Transverse colon (tissue), 4 donors: ENCODE results near the gene NEK6. TPM values are rescaled to one million over a fixed set of nuclear protein-coding genes. Genes with fewer than 3 reads are reported as not detected.

Experiments used
- DNase-seq: peaks from one replicate; pipeline ENCODE4 v3.0.0-alpha.2; 2019
- H3K27ac ChIP-seq, 4 donors: fragments of 200-600 bp; sonication (generic); 2 replicates each; pipeline ENCODE4 v1.5.1; 2016 to 2018; ENCODE audit warnings: inconsistent platforms in 4 of 4
- H3K27me3 ChIP-seq: fragments of 200-600 bp; sonication (generic); 2 replicates; pipeline ENCODE4 v1.5.1; 2017; ENCODE audit warnings: inconsistent platforms
- H3K36me3 ChIP-seq, 4 donors: fragments of 200-600 bp; sonication (generic); 2 replicates each; pipeline ENCODE4 v1.5.1; 2017 to 2019; ENCODE audit warnings: inconsistent platforms in 4 of 4
- H3K4me1 ChIP-seq, 4 donors: fragments of 200-600 bp; sonication (generic); 2 replicates each; pipeline ENCODE4 v1.5.1; 2017 to 2020; ENCODE audit warnings: inconsistent platforms in 4 of 4
- H3K4me3 ChIP-seq, 4 donors: fragments of 200-600 bp; sonication (generic); 1 replicate in 1 of 4; 2 replicates in 3 of 4; pipeline versions ENCODE4 v1.5.1 to v1.6.1; 2017 to 2019; ENCODE audit warnings: inconsistent platforms in 4 of 4
- H3K9me3 ChIP-seq, 2 donors: fragments of 200-600 bp; sonication (generic); 2 replicates each; pipeline ENCODE4 v1.5.1; 2017 to 2019; ENCODE audit warnings: inconsistent platforms in 2 of 2
- CTCF ChIP-seq, 5 experiments: fragments of 200-600 bp in 3 of 5; fragments of 450-650 bp in 2 of 5; sonication (generic) in 3 of 5; IDR thresholded peaks; 1 replicate in 2 of 5; 2 replicates in 3 of 5; pipeline ENCODE4 v1.5.1; 2016 to 2017; ENCODE audit warnings: antibody characterized with exemption in 5 of 5, inconsistent platforms in 3 of 5, mild to moderate bottlenecking in 2 of 5, moderate library complexity in 1 of 5
- EP300 ChIP-seq: sonication (generic); formaldehyde crosslinking; IDR thresholded peaks from one replicate; pipeline ENCODE4 v1.6.1; 2017; ENCODE audit warnings: antibody characterized with exemption, low read depth
- POLR2A ChIP-seq: fragments of 450-650 bp; IDR thresholded peaks from one replicate; pipeline ENCODE4 v1.6.1; 2016; ENCODE audit warnings: antibody characterized with exemption, mild to moderate bottlenecking, moderate library complexity
- POLR2AphosphoS5 ChIP-seq, 3 donors: sonication (generic); formaldehyde crosslinking; IDR thresholded peaks; one replicate each; pipeline ENCODE4 v1.6.1; 2016; ENCODE audit warnings: antibody characterized with exemption in 3 of 3
- WGBS, 2 donors: methylation state at CpG; one replicate each; pipeline ENCODE4 v1.1.5; 2018; ENCODE audit warnings: low coverage in 1 of 2; 5-methylcytosine and 5-hydroxymethylcytosine counted together
- in situ Hi-C, 4 donors: fragments of 200-750 bp; cut with MboI; loops; one replicate each; pipeline versions ENCODE4 v1.15.0 to v1.15.1; 2017; ENCODE audit warnings: low sequenced_read_pairs in 3 of 4, low pct_ligation_motif_present in 1 of 4, low pct_unique_long_range_greater_than_20kb in 1 of 4
- intact Hi-C: fragments of 100-400 bp; cut with DNase I; formaldehyde crosslinking; loops from one replicate; pipeline ENCODE4 v1.15.1; 2023; ENCODE audit warnings: low total_unique reads
- total RNA-seq, 4 donors: library from RNA; depleted of rRNA; stranded (reverse); fragments of >200 nt; gene quantifications; one replicate each; pipeline ENCODE4 v1.1.0, GENCODE V29; 2016

Gene NEK6
- total RNA-seq, 4 donors from 2014 or later, result 12.3 to 31.1 (median 21.6) TPM

GRCh38 chr9:124361128-124361527 lies 103.4 kb downstream of the NEK6 start:
- H3K4me3 ChIP-seq, result no peak overlapping the region
- H3K36me3 ChIP-seq, result no peaks in the 10 kb centered on the region
- intact Hi-C loops, result no loop called here
- H3K27ac ChIP-seq, result no peak overlapping the region
- no peaks in the 10 kb centered on the region for H3K27me3 ChIP-seq
- DNase-seq, result no peak
- no peak for TF ChIP-seq EP300
- TF ChIP-seq POLR2AphosphoS5 (IDR thresholded peaks at IDR 0.05), result no peak
- TF ChIP-seq CTCF (IDR thresholded peaks at IDR 0.05), result no peak
- TF ChIP-seq POLR2A, result no peak
- peaks cover 0 to 4% (median 0%) of the 10 kb centered on the region in 4 donors for H3K4me1 ChIP-seq
- H3K9me3 ChIP-seq, result no peaks in the 10 kb centered on the region
- in situ Hi-C loops, result no loop called here
- WGBS, 2 donors, result 92 to 100% methylated on average over 1 to 8 of the region's 8 CpGs

GRCh38 chr9:124363326-124364096 lies 105.8 kb downstream of the NEK6 start:
- Histone ChIP-seq H3K36me3 (no peaks in the 10 kb centered on the region), H3K27me3 (no peaks in the 10 kb centered on the region), H3K27ac (no peak overlapping the region), H3K9me3 (no peaks in the 10 kb centered on the region), H3K4me3 (no peak overlapping the region), H3K4me1 (no peaks in the 10 kb centered on the region)
- intact Hi-C loops (no loop called here), in situ Hi-C loops (no loop called here)
- 93 to 100% methylated on average over 3 to 21 of the region's 21 CpGs for WGBS, 2 donors
- DNase-seq, result no peak
- TF ChIP-seq EP300, result no peak
- no peak for TF ChIP-seq POLR2AphosphoS5 (IDR thresholded peaks at IDR 0.05)
- TF ChIP-seq CTCF (IDR thresholded peaks at IDR 0.05), result no peak
- TF ChIP-seq POLR2A, result no peak

GRCh38 chr9:124364141-124364540 lies 106.4 kb downstream of the NEK6 start:
- in situ Hi-C loops (no loop called here), intact Hi-C loops (no loop called here)
- TF ChIP-seq POLR2A (no peak), CTCF (IDR thresholded peaks at IDR 0.05) (no peak)
- Histone ChIP-seq H3K4me3 (no peak overlapping the region), H3K27ac (no peak overlapping the region), H3K9me3 (no peaks in the 10 kb centered on the region), H3K4me1 (no peaks in the 10 kb centered on the region), H3K36me3 (no peaks in the 10 kb centered on the region), H3K27me3 (no peaks in the 10 kb centered on the region)
- 89 to 96% methylated on average over 3 to 4 of the region's 4 CpGs for WGBS, 2 donors
- no peak for DNase-seq

- no peaks in the 10 kb centered on the region for H3K27me3 ChIP-seq
- intact Hi-C loops (no loop called here), in situ Hi-C loops (no loop called here)
- DNase-seq, result no peak
- no peak overlapping the region for H3K4me3 ChIP-seq
- no peak overlapping the region for H3K27ac ChIP-seq
- 76 to 85% methylated on average over 3 to 8 of the region's 8 CpGs for WGBS, 2 donors
- TF ChIP-seq POLR2AphosphoS5 (IDR thresholded peaks at IDR 0.05) (no peak), EP300 (no peak), CTCF (IDR thresholded peaks at IDR 0.05) (no peak), POLR2A (no peak)
- no peaks in the 10 kb centered on the region for H3K9me3 ChIP-seq
- H3K36me3 ChIP-seq, result no peaks in the 10 kb centered on the region
- H3K4me1 ChIP-seq, result no peaks in the 10 kb centered on the region
These were observed 107.3 kb downstream of the NEK6 start for GRCh38 chr9:124365036-124365435.
